Activated T-helper 2 cell treated with anti-CD3 and anti-CD28 coated beads, Interferon-gamma antibody, Interleukin-2, Interleukin-4, amounts not matched to agents 10 μg/mL and 5 μg/mL and 100 μg/mL, durations not matched to agents 14 hours and 24 hours and 36 hours (primary cell): ENCODE measurements around the gene RASGEF1B. TPM values are rescaled to one million over a fixed set of nuclear protein-coding genes. Genes with fewer than 3 reads are reported as not detected.

ENCODE experiments used
- DNase-seq: peaks from one replicate; pipeline ENCODE4 v3.0.0; 2021; ENCODE audit warnings: low spot score
- H3K27ac Mint-ChIP-seq: one replicate; pipeline ENCODE4 v1.8.0; 2021; ENCODE audit warnings: mixed read lengths
- H3K27me3 Mint-ChIP-seq: one replicate; pipeline ENCODE4 v1.8.0; 2021; ENCODE audit warnings: low read depth, mixed read lengths
- H3K36me3 Mint-ChIP-seq: one replicate; pipeline ENCODE4 v1.8.0; 2021; ENCODE audit warnings: low read depth, mixed read lengths
- H3K4me1 Mint-ChIP-seq: one replicate; pipeline ENCODE4 v1.8.0; 2021; ENCODE audit warnings: low read depth, mixed read lengths
- H3K4me3 Mint-ChIP-seq: one replicate; pipeline ENCODE4 v1.8.0; 2021; ENCODE audit warnings: low read depth, mild to moderate bottlenecking, moderate library complexity, mixed read lengths
- H3K9me3 Mint-ChIP-seq: one replicate; pipeline ENCODE4 v1.8.0; 2021; ENCODE audit warnings: mixed read lengths
- intact Hi-C: fragments of 100-400 bp; cut with micrococcal nuclease; formaldehyde crosslinking; loops from one replicate; pipeline ENCODE4 v1.15.1; 2023
- total RNA-seq: library from RNA; stranded (reverse); gene quantifications from 2 replicates; pipeline ENCODE4 v1.2.3, GENCODE V29; 2022

The RASGEF1B gene
- total RNA-seq, 1 donor from 2014 or later: 0.39 TPM

GRCh38 chr4:81392164-81392563 lies 79.5 kb downstream of the RASGEF1B start:
- Mint-ChIP-seq H3K27me3 (no peaks in the 10 kb centered on the region), H3K27ac (no peak overlapping the region), H3K9me3 (no peaks in the 10 kb centered on the region), H3K4me3 (no peak overlapping the region), H3K36me3 (no peaks in the 10 kb centered on the region), H3K4me1 (no peaks in the 10 kb centered on the region)
- intact Hi-C loops: no loop called here
- DNase-seq: no peak

GRCh38 chr4:81389720-81390119 lies 82.0 kb downstream of the RASGEF1B start:
- Mint-ChIP-seq H3K36me3 (no peaks in the 10 kb centered on the region), H3K27ac (no peak overlapping the region), H3K9me3 (no peaks in the 10 kb centered on the region), H3K4me1 (no peaks in the 10 kb centered on the region), H3K27me3 (no peaks in the 10 kb centered on the region), H3K4me3 (no peak overlapping the region)
- DNase-seq: no peak
- intact Hi-C loops: no loop called here

GRCh38 chr4:81380437-81380836 lies 91.3 kb downstream of the RASGEF1B start:
- Mint-ChIP-seq H3K9me3 (no peaks in the 10 kb centered on the region), H3K36me3 (no peaks in the 10 kb centered on the region), H3K4me3 (no peak overlapping the region), H3K27ac (no peak overlapping the region), H3K27me3 (peaks cover 3% of the 10 kb centered on the region), H3K4me1 (no peaks in the 10 kb centered on the region)
- DNase-seq: no peak
- intact Hi-C loops: no loop called here

GRCh38 chr4:81378386-81378785 lies 93.3 kb downstream of the RASGEF1B start:
- no peaks in the 10 kb centered on the region for H3K9me3 Mint-ChIP-seq
- H3K36me3 Mint-ChIP-seq: no peaks in the 10 kb centered on the region
- H3K27me3 Mint-ChIP-seq: peaks cover 3% of the 10 kb centered on the region
- no peaks in the 10 kb centered on the region for H3K4me1 Mint-ChIP-seq
- no peak for DNase-seq
- no peak overlapping the region for H3K4me3 Mint-ChIP-seq
- no peak overlapping the region for H3K27ac Mint-ChIP-seq
- intact Hi-C loops: no loop called here

- Mint-ChIP-seq H3K9me3 (no peaks in the 10 kb centered on the region), H3K4me1 (peaks cover 2% of the 10 kb centered on the region), H3K27ac (no peak overlapping the region), H3K4me3 (no peak overlapping the region), H3K27me3 (peaks cover 10% of the 10 kb centered on the region), H3K36me3 (no peaks in the 10 kb centered on the region)
- no peak for DNase-seq
- intact Hi-C loops: no loop called here
Measured at GRCh38 chr4:81377191-81377590, 94.5 kb downstream of the RASGEF1B start.

- Mint-ChIP-seq H3K4me3 (no peak overlapping the region), H3K36me3 (no peaks in the 10 kb centered on the region), H3K27ac (no peak overlapping the region), H3K9me3 (no peaks in the 10 kb centered on the region), H3K4me1 (peaks cover 2% of the 10 kb centered on the region), H3K27me3 (peaks cover 12% of the 10 kb centered on the region)
- intact Hi-C loops: no loop called here
- DNase-seq: no peak
Measured at GRCh38 chr4:81376720-81377119, 95.0 kb downstream of the RASGEF1B start.
